Prostate gland (tissue), 2 donors: ENCODE measurements around the gene HS6ST3. TPM values are rescaled to one million over a fixed set of nuclear protein-coding genes. Genes with fewer than 3 reads are reported as not detected.
"Not testable (repeated sequence)": the region's sequence is repeated elsewhere in the genome, so short reads cannot be mapped to it uniquely, and the experiment has no call there.

Source experiments
- DNase-seq: peaks from one replicate; pipeline ENCODE4 v3.0.0-alpha.2; 2019; ENCODE audit warnings: low spot score
- H3K27ac ChIP-seq, 2 donors: fragments of 200-600 bp; sonication (generic); 2 replicates each; pipeline ENCODE4 v1.5.1; 2017 to 2019
- H3K27me3 ChIP-seq: fragments of 200-600 bp; sonication (generic); replicated peaks from 2 replicates; pipeline ENCODE4 v1.5.1; 2019; ENCODE audit not compliant: insufficient read depth
- H3K36me3 ChIP-seq, 2 donors: fragments of 200-600 bp; sonication (generic); 1 replicate in 1 of 2; 2 replicates in 1 of 2; pipeline versions ENCODE4 v1.5.1 to v1.8.1; 2017 to 2019
- H3K4me1 ChIP-seq: fragments of 200-600 bp; sonication (generic); replicated peaks from 2 replicates; pipeline ENCODE4 v1.5.1; 2019
- H3K4me3 ChIP-seq, 2 donors: fragments of 200-600 bp; sonication (generic); 2 replicates each; pipeline ENCODE4 v1.5.1; 2017 to 2019
- H3K9me3 ChIP-seq: fragments of 200-600 bp; sonication (generic); 2 replicates; pipeline ENCODE4 v1.5.1; 2017
- POLR2A ChIP-seq: fragments of 450-650 bp; IDR thresholded peaks from one replicate; pipeline ENCODE4 v1.6.1; 2016; ENCODE audit warnings: antibody characterized with exemption, mild to moderate bottlenecking
- POLR2AphosphoS5 ChIP-seq: sonication (generic); formaldehyde crosslinking; IDR thresholded peaks from one replicate; pipeline ENCODE4 v1.6.1; 2017; ENCODE audit warnings: antibody characterized with exemption
- WGBS: methylation state at CpG from one replicate; pipeline ENCODE4 v1.1.5; 2018; 5-methylcytosine and 5-hydroxymethylcytosine counted together
- intact Hi-C: fragments of 100-400 bp; cut with DNase I; formaldehyde crosslinking; loops from one replicate; pipeline ENCODE4 v1.14.2; 2022
- total RNA-seq, 2 donors: library from RNA; depleted of rRNA; stranded (reverse); fragments of >200 nt; gene quantifications; one replicate each; pipeline ENCODE4 v1.1.0, GENCODE V29; 2016
- TF ChIP-seq, protein P1 (sequence below), 4 experiments: fragments of 200-600 bp in 2 of 4; fragments of 450-650 bp in 2 of 4; sonication (generic) in 2 of 4; IDR thresholded peaks; 1 replicate in 3 of 4; 2 replicates in 1 of 4; pipeline ENCODE4 v1.5.1; 2016 to 2019; ENCODE audit warnings: antibody characterized with exemption in 4 of 4, mild to moderate bottlenecking in 2 of 4, moderate library complexity in 2 of 4

HS6ST3 gene
- total RNA-seq, 2 donors from 2014 or later, result 0.97 to 1.0 TPM

GRCh38 chr13:96771486-96772367 is 681.8 kb downstream of the HS6ST3 start:
- Histone ChIP-seq H3K9me3 (no peaks in the 10 kb centered on the region), H3K27me3 (no peaks in the 10 kb centered on the region), H3K36me3 (no peaks in the 10 kb centered on the region), H3K27ac (no peak overlapping the region), H3K4me1 (no peaks in the 10 kb centered on the region), H3K4me3 (no peak overlapping the region)
- no peak for DNase-seq
- 46% methylated on average over 6 of the region's 6 CpGs for WGBS
- TF ChIP-seq POLR2AphosphoS5 (no peak), POLR2A (no peak)
- TF ChIP-seq, protein P1, sequence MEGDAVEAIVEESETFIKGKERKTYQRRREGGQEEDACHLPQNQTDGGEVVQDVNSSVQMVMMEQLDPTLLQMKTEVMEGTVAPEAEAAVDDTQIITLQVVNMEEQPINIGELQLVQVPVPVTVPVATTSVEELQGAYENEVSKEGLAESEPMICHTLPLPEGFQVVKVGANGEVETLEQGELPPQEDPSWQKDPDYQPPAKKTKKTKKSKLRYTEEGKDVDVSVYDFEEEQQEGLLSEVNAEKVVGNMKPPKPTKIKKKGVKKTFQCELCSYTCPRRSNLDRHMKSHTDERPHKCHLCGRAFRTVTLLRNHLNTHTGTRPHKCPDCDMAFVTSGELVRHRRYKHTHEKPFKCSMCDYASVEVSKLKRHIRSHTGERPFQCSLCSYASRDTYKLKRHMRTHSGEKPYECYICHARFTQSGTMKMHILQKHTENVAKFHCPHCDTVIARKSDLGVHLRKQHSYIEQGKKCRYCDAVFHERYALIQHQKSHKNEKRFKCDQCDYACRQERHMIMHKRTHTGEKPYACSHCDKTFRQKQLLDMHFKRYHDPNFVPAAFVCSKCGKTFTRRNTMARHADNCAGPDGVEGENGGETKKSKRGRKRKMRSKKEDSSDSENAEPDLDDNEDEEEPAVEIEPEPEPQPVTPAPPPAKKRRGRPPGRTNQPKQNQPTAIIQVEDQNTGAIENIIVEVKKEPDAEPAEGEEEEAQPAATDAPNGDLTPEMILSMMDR (IDR thresholded peaks at IDR 0.05), result no peak
- intact Hi-C loops, result no loop called here

GRCh38 chr13:96772426-96772825 is 682.5 kb downstream of the HS6ST3 start:
- no peaks in the 10 kb centered on the region for H3K36me3 ChIP-seq
- H3K27ac ChIP-seq, result no peak overlapping the region
- no peaks in the 10 kb centered on the region for H3K4me1 ChIP-seq
- no peak for TF ChIP-seq POLR2A
- TF ChIP-seq POLR2AphosphoS5, result no peak
- TF ChIP-seq, protein P1 (IDR thresholded peaks at IDR 0.05), result no peak
- intact Hi-C loops, result no loop called here
- WGBS, result 87% methylated on average over 2 of the region's 2 CpGs
- no peaks in the 10 kb centered on the region for H3K9me3 ChIP-seq
- H3K27me3 ChIP-seq, result no peaks in the 10 kb centered on the region
- no peak overlapping the region for H3K4me3 ChIP-seq
- no peak for DNase-seq

DNA sequence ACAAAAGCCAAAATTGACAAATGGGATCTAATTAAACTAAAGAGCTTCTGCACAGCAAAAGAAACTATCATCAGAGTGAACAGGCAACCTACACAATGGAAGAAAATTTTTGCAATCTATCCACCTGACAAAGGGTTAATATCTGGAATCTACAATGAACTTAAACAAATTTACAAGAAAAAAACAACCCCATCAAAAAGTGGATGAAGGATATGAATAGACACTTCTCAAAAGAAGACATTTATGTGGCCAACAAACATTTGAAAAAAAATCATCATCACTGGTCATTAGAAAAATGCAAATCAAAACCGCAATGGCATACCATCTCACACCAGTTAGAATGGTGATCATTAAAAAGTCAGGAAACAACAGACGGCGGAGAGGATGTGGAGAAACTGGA is 688.4 kb downstream of the HS6ST3 start:
- H3K27ac ChIP-seq, DNase-seq, intact Hi-C loops, H3K27me3 ChIP-seq, H3K4me1 ChIP-seq, H3K36me3 ChIP-seq, H3K9me3 ChIP-seq, H3K4me3 ChIP-seq: not testable (repeated sequence)
- WGBS, result 99% methylated on average over 3 of the region's 3 CpGs

DNA sequence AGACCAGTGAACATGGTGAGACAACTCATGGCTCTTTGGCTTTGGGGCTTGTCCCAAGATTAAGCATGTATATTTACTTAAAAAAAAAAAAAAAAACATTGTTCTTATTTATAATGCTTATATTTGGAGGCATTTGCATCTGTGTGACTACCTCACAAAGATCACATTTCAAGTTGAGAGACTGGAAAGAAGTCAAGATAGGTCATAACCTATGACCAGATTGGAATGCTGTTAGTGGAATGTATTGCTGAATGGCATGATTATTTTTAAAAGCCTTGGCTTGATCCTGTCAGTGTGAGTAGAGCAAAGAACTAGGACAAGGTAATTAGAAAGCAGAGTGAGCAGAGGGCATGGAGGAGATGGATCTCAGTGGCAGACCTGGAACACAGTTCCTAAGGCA is 689.8 kb downstream of the HS6ST3 start:
- DNase-seq, result no peak
- Histone ChIP-seq H3K36me3 (no peaks in the 10 kb centered on the region), H3K9me3 (no peaks in the 10 kb centered on the region), H3K27me3 (no peaks in the 10 kb centered on the region), H3K4me3 (no peak overlapping the region), H3K4me1 (no peaks in the 10 kb centered on the region), H3K27ac (no peak overlapping the region)
- TF ChIP-seq POLR2A, result no peak
- no peak for TF ChIP-seq POLR2AphosphoS5
- TF ChIP-seq, protein P1 (IDR thresholded peaks at IDR 0.05), result no peak
- intact Hi-C loops, result no loop called here

GRCh38 chr13:96780105-96780504 is 690.2 kb downstream of the HS6ST3 start:
- H3K27ac ChIP-seq, result no peak overlapping the region
- no peaks in the 10 kb centered on the region for H3K4me1 ChIP-seq
- no peak for DNase-seq
- H3K36me3 ChIP-seq, result no peaks in the 10 kb centered on the region
- H3K27me3 ChIP-seq, result no peaks in the 10 kb centered on the region
- H3K9me3 ChIP-seq, result no peaks in the 10 kb centered on the region
- H3K4me3 ChIP-seq, result no peak overlapping the region
- WGBS, result 70% methylated on average over 3 of the region's 3 CpGs
- TF ChIP-seq, protein P1 (IDR thresholded peaks at IDR 0.05), result no peak
- no peak for TF ChIP-seq POLR2A
- intact Hi-C loops, result no loop called here
